Epithelial cell of proximal tubule (primary cell): ENCODE data around the gene USP7. TPM values are rescaled to one million over a fixed set of nuclear protein-coding genes. Genes with fewer than 3 reads are reported as not detected.
"Not testable (repeated sequence)": the region's sequence is repeated elsewhere in the genome, so short reads cannot be mapped to it uniquely, and the experiment has no call there.

Source experiments
- DNase-seq: peaks from one replicate; pipeline ENCODE4 v3.0.0-alpha.2; 2011; ENCODE audit warnings: low read depth
- H3K4me3 ChIP-seq: 2 replicates; pipeline ENCODE4 v1.5.1; 2011; ENCODE audit warnings: low read depth, mild to moderate bottlenecking, low read length
- total RNA-seq: library from RNA; depleted of rRNA; stranded (reverse); fragments of >200 nt; gene quantifications from 2 replicates; pipeline ENCODE4 v1.2.3, GENCODE V29; 2015
- TF ChIP-seq, protein P1 (sequence below): conservative IDR thresholded peaks from 2 replicates; pipeline ENCODE4 v1.5.1; 2012; ENCODE audit warnings: low read depth, mild to moderate bottlenecking, low read length

The USP7 gene
- total RNA-seq, 1 donor from 2014 or later: 91.4 TPM

DNA sequence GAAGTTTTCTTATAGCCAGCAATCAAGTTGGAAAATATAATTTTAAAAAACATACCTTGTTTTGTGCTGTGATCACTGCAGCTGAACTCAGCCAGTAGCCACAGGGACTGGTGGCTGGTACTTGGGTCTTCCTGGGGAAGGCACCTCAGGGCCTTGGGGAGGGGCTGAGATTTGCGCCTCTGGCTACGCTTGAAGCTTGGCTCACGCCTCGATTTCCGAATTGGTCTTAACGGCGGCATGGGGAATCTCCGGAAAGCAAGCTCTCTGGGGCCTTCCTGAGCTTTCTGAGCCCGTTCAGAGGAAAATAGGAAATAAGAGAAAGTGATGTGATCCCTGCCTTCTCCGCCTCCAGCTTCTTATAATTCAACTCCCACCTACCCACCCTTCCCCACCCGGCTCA is 11.3 kb upstream of the USP7 start:
- no peak overlapping the region for H3K4me3 ChIP-seq
- DNase-seq: no peak
- TF ChIP-seq, protein P1, sequence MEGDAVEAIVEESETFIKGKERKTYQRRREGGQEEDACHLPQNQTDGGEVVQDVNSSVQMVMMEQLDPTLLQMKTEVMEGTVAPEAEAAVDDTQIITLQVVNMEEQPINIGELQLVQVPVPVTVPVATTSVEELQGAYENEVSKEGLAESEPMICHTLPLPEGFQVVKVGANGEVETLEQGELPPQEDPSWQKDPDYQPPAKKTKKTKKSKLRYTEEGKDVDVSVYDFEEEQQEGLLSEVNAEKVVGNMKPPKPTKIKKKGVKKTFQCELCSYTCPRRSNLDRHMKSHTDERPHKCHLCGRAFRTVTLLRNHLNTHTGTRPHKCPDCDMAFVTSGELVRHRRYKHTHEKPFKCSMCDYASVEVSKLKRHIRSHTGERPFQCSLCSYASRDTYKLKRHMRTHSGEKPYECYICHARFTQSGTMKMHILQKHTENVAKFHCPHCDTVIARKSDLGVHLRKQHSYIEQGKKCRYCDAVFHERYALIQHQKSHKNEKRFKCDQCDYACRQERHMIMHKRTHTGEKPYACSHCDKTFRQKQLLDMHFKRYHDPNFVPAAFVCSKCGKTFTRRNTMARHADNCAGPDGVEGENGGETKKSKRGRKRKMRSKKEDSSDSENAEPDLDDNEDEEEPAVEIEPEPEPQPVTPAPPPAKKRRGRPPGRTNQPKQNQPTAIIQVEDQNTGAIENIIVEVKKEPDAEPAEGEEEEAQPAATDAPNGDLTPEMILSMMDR: no peak

DNA sequence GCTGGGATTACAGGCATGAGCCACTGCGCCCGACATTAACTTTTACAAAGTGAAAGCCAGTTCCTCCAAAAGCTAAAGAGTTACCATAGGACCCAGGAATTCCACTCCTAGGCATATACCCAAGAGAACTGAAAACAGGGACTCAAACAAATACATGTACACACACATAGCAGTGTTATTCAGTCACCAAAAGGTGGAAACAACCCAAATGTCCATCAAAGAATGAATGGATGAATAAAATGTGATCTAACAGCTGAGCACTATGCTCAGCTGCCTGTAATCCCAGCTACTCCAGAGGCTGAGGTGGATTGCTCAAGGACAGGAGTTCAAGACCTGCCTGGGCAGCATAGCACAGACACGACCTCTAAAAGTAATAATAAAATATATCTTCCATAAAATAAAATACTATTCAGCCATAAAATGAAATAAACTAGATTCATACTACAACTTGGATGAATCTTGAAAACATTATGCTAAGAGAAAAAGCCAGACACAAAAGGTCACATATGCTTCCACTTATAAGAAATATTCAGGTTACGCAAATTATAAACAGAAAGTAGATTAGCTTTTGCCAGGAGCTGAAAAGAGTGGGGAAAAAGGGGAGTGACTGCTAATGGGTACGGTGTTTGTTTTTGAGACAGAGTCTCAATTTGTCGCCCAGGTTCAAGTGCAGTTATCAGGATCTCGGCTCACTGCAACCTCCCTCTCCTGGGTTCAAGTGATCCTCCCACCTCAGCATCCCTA is 9.3 kb upstream of the USP7 start:
- H3K4me3 ChIP-seq: no peak overlapping the region
- no peak for DNase-seq

DNA sequence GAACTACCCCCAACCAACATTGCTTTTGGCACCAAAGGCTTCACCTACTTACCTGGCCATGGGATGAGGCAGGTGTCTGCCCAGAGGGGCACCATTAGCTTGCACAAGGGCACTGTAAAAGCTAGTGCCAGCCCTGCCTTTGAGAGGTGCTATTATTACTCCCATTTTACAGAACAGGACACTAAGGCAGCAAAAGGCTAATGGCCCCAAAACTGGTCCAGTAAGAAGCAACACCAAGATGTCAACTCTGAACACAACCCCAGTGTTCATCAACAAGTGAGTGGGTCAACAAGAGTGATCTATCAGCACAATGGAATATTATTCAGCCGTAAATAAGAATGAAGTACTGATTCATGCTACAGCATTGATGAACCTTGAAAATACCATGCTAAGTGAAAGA is 7.7 kb upstream of the USP7 start:
- no peak overlapping the region for H3K4me3 ChIP-seq
- DNase-seq: no peak
- TF ChIP-seq, protein P1: no peak

More for the DNA sequence above, 9.3 kb upstream of the USP7 start:
- TF ChIP-seq, protein P1: no peak

DNA sequence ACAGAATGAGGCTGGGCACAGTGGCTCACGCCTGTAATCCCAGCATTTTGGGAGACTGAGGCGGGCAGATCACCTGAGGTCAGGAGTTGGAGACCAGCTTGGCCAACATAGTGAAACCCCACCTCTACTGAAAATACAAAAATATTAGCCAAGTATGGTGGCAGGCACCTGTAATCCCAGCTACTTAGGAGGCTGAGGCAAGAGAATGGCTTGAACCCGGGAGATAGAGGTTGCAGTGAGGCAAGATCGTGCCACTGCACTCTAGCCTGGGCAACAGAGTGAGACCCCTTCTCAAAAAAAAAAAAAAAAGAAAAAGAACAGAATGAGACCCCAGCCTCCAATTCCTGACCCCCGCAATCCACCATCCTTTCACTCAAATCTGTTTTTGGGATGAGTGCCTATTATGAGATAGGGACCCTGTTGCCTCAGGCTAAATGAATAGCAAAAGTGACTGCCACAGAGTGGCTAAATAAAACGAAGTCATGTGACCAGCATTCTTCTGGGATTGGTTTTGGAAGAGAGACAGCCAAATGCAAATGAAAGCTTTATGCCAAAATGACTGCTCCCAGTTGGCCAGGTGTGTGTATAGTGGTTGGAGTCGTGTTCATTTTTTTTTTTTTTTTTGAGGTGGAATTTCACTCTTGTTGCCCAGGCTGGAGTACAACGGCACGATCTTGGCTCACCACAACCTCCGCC is 5.6 kb upstream of the USP7 start:
- H3K4me3 ChIP-seq, DNase-seq: not testable (repeated sequence)

DNA sequence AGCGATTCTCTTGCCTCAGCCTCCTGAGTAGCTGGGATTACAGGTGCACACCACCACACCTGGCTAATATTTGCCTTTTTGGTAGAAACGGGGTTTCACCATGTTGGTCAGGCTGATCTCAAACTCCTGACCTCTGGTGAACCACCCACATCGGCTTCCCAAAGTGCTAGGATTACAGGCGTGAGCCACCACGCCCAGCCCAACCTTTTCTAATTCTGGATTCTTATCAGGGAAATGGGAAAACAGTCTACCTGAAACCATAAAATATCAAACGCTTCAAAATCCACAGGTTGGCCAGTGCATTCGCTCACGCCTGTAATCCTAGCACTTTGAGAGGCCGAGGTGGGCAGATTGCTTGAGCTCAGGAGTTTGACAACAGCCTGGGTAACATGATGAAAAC is 4.3 kb upstream of the USP7 start:
- DNase-seq: not testable (repeated sequence)

DNA sequence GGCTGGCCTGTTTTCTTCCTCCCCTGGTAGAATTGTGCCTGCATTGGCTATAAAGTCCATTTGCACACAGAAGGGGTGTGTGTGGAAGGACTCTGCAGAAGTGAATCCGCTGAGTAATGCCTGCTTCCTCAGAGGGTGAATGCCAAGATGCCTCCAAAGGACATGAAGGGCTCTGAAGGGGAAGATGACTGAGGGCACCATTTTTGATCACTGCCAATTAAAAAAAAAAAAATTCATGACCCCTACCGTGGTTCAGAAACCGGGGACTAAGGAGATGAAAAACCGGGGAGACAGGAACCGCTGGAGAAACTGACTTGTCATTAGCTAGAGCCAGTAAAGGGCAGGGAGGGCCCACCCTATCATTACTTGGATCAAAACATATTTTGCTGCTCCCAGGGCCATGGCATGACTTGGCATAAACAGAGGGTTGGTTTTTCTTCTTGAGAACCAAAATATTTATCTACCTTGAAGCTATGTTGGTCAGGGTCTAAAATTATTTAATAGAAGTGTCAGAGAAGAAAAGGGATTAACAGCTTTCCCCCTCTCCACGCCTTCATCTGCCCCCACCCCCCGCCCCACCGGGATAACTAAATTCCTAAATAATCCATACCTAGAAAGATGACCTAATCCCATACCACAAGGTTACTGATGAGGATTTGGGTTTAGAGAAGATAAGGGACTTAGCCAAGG is 3.6 kb upstream of the USP7 start:
- no peak for DNase-seq
- no peak overlapping the region for H3K4me3 ChIP-seq
- TF ChIP-seq, protein P1: no peak

More for the DNA sequence above, 4.3 kb upstream of the USP7 start:
- not testable (repeated sequence) for H3K4me3 ChIP-seq

DNA sequence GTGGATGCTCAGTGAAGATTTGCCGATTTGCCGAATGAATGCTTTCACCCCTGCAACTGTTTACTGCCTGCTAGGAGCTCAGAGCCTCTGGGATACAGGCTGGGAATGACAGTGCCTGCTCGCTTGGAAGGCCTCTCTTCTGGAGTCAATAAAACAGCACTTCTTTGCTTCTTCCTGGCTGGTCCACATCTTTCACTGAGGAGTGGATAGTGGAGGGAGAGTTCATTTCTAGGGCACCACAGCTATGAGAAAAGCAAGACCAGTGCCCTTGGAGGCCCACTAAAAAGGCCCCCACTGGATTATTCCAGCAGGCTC is 3.1 kb upstream of the USP7 start:
- DNase-seq: no peak
- TF ChIP-seq, protein P1: no peak
- H3K4me3 ChIP-seq: no peak overlapping the region
